Myocyte (in vitro differentiated cells): ENCODE measurements around the gene C6. TPM values are rescaled to one million over a fixed set of nuclear protein-coding genes. Genes with fewer than 3 reads are reported as not detected.

Experiments
- DNase-seq: peaks from one replicate; pipeline ENCODE4 v3.0.0-alpha.2; 2012; ENCODE audit warnings: low read depth
- total RNA-seq: library from RNA; depleted of rRNA; stranded (reverse); fragments of >200 nt; gene quantifications from 2 replicates; pipeline ENCODE4 v1.2.3, GENCODE V29; 2014

C6 gene
- total RNA-seq, 1 donor from 2014 or later, result not detected

DNA sequence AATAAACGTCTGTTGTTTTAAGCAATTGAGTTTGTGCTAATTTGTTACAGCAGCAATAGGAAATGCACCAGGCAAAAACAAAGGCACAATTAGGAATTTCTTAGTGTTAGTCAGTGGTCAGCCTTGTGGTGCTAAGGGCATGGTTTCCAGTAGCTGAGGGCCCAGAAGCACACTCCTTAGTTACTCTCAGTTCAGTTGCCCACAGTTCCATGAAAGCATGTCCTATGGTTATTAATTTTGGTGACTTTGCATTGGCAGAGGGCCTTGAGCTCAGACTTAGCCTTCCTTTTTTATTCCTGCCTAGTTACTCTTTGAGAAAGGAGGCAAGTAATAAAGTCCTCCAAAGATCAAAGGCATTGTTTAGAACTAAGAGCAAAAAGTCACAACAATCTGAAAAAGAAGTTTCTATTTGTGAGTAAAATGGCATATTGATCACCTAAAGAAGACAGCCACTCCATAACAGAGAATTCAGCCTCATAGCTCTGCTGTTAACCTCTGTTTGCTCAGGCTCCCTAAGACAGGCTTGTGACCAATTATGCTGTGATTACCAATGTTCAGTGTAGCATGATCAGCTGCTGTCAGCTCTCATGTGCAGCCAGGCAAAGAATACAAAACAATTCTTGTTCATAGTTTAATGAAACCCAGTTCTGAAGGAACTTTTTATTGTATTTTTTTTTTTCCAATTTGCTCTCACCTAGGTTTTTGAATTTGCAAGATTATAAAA is 85.2 kb downstream of the C6 start:
- no peak for DNase-seq

DNA sequence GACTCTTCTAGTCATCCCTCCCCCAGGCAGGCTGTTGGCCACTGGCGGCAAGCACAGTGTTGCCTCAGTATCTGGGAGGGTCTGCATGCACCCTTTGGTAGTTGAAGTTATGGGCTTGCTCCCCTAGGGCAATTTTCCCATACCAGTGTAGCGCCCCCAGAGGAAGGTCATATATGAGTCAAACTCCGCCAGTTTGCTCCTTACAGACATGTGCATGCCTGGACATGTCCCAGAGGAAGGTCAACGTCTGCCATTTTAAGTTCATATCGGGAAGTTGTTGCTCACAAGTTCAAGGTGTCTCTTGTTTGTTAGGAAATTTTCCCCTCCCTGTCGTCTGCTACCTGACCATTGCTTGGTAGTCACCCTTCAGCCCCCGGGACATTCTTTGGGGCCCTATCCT is 90.9 kb downstream of the C6 start:
- no peak for DNase-seq

DNA sequence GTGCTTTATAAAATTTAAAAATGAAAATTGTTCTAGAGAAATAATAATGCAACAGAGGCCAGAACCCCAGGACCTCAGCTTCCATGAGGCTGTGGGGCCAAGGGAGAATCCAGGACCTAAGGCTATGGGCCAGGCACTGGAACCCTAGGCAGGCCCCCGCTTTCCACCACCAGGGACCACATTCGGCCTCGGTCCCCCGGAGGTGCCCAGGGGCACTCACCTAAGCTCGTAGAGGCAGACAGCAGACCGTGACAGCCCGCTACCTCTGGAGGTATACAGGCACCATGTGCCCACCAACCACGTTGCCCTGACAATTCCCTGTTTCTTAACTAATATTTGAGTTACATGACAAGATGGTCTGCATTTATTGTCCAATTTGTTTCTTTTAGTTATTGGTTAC is 92.7 kb downstream of the C6 start:
- DNase-seq, result no peak

DNA sequence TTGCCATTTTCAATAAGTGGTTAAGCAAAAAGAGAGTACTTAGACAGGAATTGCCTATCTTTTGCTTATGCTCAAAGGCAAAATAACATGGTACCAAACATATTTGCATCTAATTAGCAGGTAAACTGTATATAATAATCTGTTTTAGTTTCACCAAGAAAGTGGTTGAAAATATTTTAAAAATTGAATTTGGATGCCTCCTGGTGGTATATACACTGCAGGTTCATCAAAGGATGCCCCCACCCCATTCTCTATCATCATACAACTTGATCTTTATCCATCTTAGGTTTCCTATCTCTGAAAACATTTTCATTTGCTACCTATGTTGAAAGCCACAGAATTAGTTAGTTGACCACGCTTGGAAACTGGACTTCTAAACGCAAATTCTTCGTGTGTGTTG is 95.2 kb downstream of the C6 start:
- DNase-seq, result no peak

DNA sequence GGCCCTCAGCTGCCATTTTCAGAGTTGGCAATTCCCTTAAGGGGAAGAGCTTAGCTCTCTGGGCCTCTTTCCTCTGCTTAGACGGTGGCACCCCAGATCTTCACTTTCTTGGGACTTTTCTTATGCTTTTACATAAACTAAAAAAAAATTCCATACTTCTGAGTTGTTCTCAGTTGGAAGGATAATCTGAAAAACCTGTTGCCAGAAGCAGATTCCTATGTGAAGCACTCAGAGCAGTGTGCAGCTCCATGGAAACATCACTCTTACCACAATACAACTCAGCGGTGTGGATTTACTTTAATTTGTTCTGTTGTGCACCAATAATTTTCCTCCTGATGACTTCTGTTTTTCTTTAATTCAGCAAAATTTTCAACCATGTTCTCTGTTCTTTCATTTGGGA is 98.1 kb downstream of the C6 start:
- DNase-seq, result no peak

DNA sequence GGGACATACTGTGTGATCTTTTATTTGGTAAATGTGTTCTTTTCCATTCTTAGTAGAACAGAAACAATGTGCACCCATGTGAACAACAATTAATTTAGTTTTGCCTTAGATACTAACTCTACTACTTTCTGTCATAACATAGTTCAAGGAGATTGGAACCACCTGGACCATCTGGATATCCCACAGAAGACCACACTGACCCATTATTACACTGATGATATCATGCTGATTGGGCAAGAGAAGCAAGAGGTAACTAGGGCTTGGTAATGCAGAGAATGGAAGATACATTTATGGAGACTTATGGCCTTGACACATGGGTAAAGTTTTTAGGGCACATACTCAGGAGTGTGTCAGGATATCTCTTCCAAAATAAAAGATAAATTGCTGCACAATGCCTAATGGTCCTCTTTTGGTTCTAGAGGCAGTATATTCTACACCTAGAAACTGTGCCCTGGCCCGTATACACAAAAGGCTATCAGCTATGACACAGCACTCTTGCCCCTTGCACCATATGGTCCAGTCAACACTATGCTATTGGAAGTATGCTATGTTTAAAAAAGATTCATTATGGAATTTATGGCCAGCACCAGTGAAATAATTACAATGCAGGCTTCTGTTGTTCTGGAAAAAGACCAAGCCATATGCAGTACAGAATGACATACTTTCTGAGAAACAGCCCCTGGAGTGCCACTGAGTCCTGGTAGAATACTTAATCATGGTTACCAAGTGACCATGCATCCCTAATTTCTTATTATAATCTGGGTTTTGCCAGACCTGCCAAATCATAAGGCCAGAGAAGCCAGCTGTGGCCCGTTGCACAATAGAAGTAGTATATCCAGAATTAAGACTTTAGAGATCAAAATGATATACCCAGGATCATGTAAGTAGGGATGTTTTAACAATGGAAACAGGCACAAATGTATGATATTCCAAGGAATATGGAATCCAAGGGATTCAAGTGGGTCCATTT is 100.6 kb downstream of the C6 start:
- DNase-seq, result no peak

DNA sequence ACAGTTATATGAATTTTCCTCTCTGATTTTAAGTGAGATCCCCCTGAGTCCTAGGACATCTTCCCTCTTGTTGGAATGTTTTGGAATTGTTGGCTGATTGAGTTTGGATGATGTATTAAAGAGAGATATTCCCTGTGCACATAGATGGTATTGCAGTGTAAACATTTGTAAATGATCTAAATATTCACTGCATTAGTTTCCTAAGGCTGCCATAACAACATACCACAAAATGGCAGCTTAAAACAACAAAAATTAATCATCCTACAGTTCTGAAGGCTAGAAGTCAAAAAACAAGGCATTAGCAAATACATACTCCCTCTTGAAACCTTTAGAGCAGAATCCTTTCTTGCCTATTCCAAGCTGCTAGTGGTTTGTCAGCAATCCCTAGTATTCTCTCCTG is 104.1 kb downstream of the C6 start:
- DNase-seq, result no peak

DNA sequence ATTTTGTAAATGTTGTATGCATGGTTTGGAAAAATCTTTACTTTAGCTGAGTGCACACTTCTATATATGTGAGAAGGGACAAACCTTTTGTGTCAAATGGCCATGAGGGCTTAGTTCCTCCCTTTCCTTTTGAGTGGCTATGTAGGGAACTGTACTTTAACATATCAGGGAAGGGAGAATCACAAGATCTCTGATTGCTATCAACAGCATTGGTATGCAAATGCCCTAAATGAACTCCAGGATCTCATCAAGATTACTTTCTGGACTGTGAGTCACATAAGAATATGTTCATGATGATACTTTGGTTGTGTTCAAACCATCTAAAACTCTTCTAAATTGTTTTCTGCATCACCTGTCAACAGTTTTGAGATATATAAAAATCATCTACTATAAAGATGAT is 111.0 kb downstream of the C6 start:
- no peak for DNase-seq

DNA sequence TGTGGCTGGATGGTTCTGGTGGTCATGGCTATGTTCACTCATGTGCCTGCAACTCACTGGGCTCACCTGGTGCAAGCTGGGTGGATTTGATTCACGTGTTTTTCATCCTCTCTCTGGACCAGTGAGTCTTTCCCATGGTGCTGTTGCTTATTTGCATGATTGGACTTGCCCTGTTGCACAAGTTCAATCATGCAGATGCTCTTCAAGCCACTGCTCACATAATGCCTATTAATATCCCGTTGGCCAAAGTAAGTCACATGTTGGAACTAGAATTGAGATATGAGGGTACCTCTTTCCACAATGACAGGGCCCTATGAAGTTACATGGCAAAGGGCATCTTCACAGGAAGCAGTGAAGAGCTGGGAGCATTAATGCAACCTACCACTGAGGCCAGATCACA is 115.7 kb downstream of the C6 start:
- no peak for DNase-seq

DNA sequence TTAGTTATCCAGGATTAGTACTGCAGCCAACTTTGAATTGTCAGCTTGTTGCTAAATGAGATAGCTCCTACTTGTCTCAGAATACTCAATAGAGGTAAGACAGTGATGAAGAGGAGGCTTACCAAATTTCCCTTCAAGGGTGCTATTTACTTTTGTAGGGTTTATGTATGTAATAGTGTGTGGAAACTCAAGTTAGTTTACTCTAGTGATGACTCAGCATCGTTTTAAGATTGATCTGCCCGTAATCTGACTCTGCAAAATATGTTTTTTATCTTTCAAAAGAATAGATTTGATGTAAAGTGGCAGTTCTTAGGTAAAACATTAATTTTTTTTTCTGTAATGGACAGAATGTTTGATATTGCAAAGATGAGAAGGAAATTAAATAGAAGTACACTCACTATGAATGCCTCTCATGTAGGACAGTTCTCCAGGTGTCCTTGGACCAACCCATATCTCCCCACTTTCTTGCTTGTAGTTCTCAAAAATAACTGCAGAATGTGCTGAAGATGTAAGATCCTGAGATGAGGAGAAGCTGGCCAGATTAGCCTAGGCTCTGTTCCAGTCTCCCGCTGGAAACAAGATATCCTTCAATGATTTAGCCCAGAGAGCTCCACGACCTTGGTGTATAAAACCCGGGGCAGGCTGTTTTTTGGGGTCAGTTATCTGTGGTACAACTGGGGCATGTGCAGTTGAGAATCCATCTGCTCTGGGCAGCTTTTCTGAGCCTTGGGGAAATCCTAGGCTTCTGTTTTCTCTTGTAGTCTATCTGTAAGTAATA is 117.8 kb downstream of the C6 start:
- no peak for DNase-seq

DNA sequence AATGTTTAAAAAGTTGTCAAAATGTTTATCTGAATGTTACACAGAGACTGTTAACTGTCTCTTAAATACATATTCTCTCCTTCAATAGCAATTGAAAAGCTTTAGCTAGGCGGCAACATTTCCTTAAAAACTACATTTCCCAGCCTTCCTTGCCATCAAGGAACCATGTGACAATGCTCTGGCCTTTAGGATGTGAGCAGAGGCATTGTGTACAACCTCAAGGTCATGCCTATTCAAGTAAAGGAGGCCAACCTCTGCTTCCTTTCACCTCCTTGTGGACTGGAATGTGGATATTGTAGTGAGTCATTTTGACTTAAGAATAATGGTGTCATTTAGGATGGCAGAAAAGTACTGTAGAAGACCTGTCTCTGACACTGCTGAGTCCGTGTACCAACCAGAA is 118.5 kb downstream of the C6 start:
- DNase-seq, result no peak

DNA sequence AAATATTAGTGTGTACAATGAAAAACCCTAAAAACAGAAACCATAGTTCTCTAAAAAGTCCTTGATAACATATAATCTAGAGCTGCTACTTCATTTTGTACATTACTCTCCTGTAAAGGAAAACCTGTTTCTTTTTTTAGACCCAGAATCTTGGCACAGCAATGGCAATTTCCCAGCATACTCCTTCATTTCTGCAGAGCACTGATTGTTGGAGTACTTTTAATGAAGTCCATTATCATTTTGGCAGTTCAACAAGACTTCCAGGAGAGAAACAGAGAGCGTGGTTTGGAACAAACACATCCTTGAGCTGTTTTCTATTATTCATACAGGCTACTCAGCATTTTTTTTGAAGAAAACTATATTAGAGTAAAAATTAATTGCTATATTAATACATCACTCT is 119.5 kb downstream of the C6 start:
- DNase-seq, result no peak

Other genes with a start within 250 kb of the C6 start
- gene MROH2B, start 142.2 kb downstream of the C6 start, total RNA-seq, result not detected in 2 replicates